OCI-LY1 (cell line): Measurements from ENCODE around the gene PARVA.

Experiments
- H2AFZ ChIP-seq: fragments of 200-600 bp; sonication (generic), shearing (Covaris generic); 2 replicates; pipeline ENCODE4 v1.6.0; 2014; ENCODE audit warnings: antibody characterized with exemption, mild to moderate bottlenecking, low read length
- H3F3A ChIP-seq: fragments of 200-600 bp; sonication (generic), shearing (Covaris generic); 2 replicates; pipeline ENCODE4 v1.6.0; 2014; ENCODE audit warnings: mild to moderate bottlenecking, antibody characterized with exemption, low read length, moderate library complexity; ENCODE audit not compliant: insufficient read depth
- H3K27ac ChIP-seq: fragments of 200-600 bp; sonication (generic); 2 replicates; pipeline ENCODE4 v1.5.1; 2014; ENCODE audit warnings: low read length, mixed run types, mild to moderate bottlenecking, low read depth; ENCODE audit not compliant: poor library complexity, severe bottlenecking
- H3K27me3 ChIP-seq: fragments of 200-600 bp; sonication (generic); 2 replicates; pipeline ENCODE4 v1.6.0; 2014; ENCODE audit warnings: antibody characterized with exemption, mild to moderate bottlenecking, low read length, moderate library complexity; ENCODE audit not compliant: insufficient read depth
- H3K36me3 ChIP-seq: fragments of 200-600 bp; sonication (generic); 2 replicates; pipeline ENCODE4 v1.6.1; 2014; ENCODE audit warnings: mild to moderate bottlenecking, antibody characterized with exemption, low read length, moderate library complexity, mixed read lengths; ENCODE audit not compliant: insufficient read depth
- H3K4me1 ChIP-seq: fragments of 200-600 bp; sonication (generic); 2 replicates; pipeline ENCODE4 v1.5.1; 2014; ENCODE audit warnings: mild to moderate bottlenecking, low read length, moderate library complexity; ENCODE audit not compliant: insufficient read depth, severe bottlenecking
- H3K4me2 ChIP-seq: fragments of 200-600 bp; sonication (generic), shearing (Covaris generic); 2 replicates; pipeline ENCODE4 v1.6.1; 2014; ENCODE audit warnings: low read length
- H3K4me3 ChIP-seq: fragments of 200-600 bp; sonication (generic); 2 replicates; pipeline ENCODE4 v1.5.1; 2014; ENCODE audit warnings: low read length, low read depth, mild to moderate bottlenecking, mixed read lengths; ENCODE audit not compliant: poor library complexity, severe bottlenecking
- H3K79me2 ChIP-seq: fragments of 200-600 bp; shearing (Covaris generic); 2 replicates; pipeline ENCODE4 v1.6.1; 2016; ENCODE audit warnings: mixed run types, low read length, mixed read lengths; ENCODE audit not compliant: insufficient read depth
- H3K9ac ChIP-seq: fragments of 200-600 bp; sonication (generic), shearing (Covaris generic); 2 replicates; pipeline ENCODE4 v1.6.1; 2014; ENCODE audit warnings: mild to moderate bottlenecking, low read length, mixed read lengths
- H3K9me2 ChIP-seq: fragments of 200-600 bp; sonication (generic), shearing (Covaris generic); 2 replicates; pipeline ENCODE4 v1.6.1; 2014; ENCODE audit warnings: low read depth, mild to moderate bottlenecking, low read length, mixed read lengths
- H3K9me3 ChIP-seq: fragments of 200-600 bp; shearing (Covaris generic); 2 replicates; pipeline ENCODE4 v1.6.1; 2014; ENCODE audit warnings: low read length, mixed read lengths
- H4K20me1 ChIP-seq: fragments of 200-600 bp; sonication (generic), shearing (Covaris generic); 2 replicates; pipeline ENCODE4 v1.6.0; 2016; ENCODE audit warnings: mild to moderate bottlenecking, low read length; ENCODE audit not compliant: insufficient read depth
- CTCF ChIP-seq: fragments of 200-600 bp; sonication (generic), shearing (Covaris generic); IDR thresholded peaks from 2 replicates; pipeline ENCODE4 v1.5.1; 2017; ENCODE audit warnings: mild to moderate bottlenecking, antibody characterized with exemption, low read length, moderate library complexity, mixed read lengths
- EZH2 ChIP-seq: fragments of 200-600 bp; sonication (generic), shearing (Covaris generic); IDR thresholded peaks from 2 replicates; pipeline ENCODE4 v1.8.0; 2017; ENCODE audit warnings: borderline replicate concordance, mixed run types, mild to moderate bottlenecking, antibody characterized with exemption, low read length, moderate library complexity, mixed read lengths

PARVA gene

GRCh38 chr11:12472401-12473005, 95.1 kb downstream of the PARVA start:
- Histone ChIP-seq H3K4me1 (no peaks in the 10 kb centered on the region), H4K20me1 (no peaks in the 10 kb centered on the region), H3K79me2 (no peaks in the 10 kb centered on the region), H3K9me2 (no peaks in the 10 kb centered on the region), H2AFZ (no peak overlapping the region), H3K36me3 (no peaks in the 10 kb centered on the region), H3K27me3 (no peaks in the 10 kb centered on the region), H3K4me2 (no peak overlapping the region), H3K4me3 (no peak overlapping the region), H3F3A (no peaks in the 10 kb centered on the region), H3K27ac (no peak overlapping the region), H3K9ac (no peak overlapping the region), H3K9me3 (no peaks in the 10 kb centered on the region)
- no peak for TF ChIP-seq CTCF
- TF ChIP-seq EZH2, result no peak

DNA sequence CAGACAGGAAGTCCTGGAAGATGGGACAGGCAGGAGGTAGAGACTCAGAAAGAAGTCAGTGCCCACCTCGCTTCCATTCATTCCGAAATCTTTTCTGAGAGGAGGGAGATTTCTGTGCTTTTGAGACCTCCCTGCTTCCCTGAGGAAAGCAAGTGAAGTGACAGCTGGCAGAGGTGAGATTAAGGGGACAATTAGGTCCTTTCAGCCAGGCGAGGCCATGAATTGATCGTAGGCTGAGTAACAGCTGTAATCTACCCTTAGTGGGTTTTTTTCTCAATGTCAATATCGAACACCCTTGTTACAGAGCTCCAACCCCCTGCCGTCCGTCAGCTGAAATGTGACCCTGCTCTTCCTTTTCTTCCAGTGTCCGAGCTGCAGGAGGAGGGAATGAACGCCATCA, 96.0 kb downstream of the PARVA start:
- no peak overlapping the region for H3K4me3 ChIP-seq
- TF ChIP-seq EZH2 (no peak), CTCF (no peak)
- no peaks in the 10 kb centered on the region for H3K9me3 ChIP-seq
- H2AFZ ChIP-seq, result no peak overlapping the region
- no peak overlapping the region for H3K4me2 ChIP-seq
- no peaks in the 10 kb centered on the region for H3K36me3 ChIP-seq
- H3K27ac ChIP-seq, result no peak overlapping the region
- no peaks in the 10 kb centered on the region for H3K9me2 ChIP-seq
- H4K20me1 ChIP-seq, result no peaks in the 10 kb centered on the region
- H3K27me3 ChIP-seq, result no peaks in the 10 kb centered on the region
- no peak overlapping the region for H3K9ac ChIP-seq
- H3K79me2 ChIP-seq, result no peaks in the 10 kb centered on the region
- H3F3A ChIP-seq, result no peaks in the 10 kb centered on the region
- H3K4me1 ChIP-seq, result no peaks in the 10 kb centered on the region

DNA sequence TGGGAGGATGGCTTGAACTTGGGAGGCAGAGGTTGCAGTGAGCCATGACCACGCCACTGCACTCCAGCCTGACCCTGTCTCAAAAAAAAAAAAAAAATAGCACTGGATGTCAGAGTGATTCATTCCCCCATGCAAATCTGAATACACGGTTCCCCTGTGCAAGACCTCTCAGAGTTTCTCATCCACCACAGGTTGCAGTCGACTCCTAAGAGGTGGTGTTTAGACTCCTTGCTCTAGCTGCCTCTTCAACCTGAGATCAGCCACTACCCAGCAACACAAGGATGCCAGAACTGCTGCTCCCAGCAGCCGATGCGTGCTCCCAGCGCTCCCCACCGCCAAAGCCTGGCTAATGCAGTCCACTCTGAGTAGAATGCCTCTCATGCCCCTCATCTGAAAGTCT, 97.5 kb downstream of the PARVA start:
- Histone ChIP-seq H3K4me2 (no peak overlapping the region), H3K4me3 (no peak overlapping the region), H3K27ac (no peak overlapping the region), H2AFZ (no peak overlapping the region), H4K20me1 (no peaks in the 10 kb centered on the region), H3K36me3 (no peaks in the 10 kb centered on the region), H3K79me2 (no peaks in the 10 kb centered on the region), H3K4me1 (no peaks in the 10 kb centered on the region), H3K9me3 (no peaks in the 10 kb centered on the region), H3K27me3 (peaks cover 4% of the 10 kb centered on the region; the same call in 1 of the 2 replicates), H3F3A (no peaks in the 10 kb centered on the region), H3K9ac (no peak overlapping the region), H3K9me2 (no peaks in the 10 kb centered on the region)
- no peak for TF ChIP-seq CTCF
- no peak for TF ChIP-seq EZH2
